ENCODE results near the gene RAB11A.

- TF ChIP-seq EZH2 (IDR thresholded peaks at IDR 0.05; ENCODE audit: borderline replicate concordance, insufficient read depth, low read depth, low read length, poor library complexity, severe bottlenecking), result no peak
- TF ChIP-seq, protein P1, sequence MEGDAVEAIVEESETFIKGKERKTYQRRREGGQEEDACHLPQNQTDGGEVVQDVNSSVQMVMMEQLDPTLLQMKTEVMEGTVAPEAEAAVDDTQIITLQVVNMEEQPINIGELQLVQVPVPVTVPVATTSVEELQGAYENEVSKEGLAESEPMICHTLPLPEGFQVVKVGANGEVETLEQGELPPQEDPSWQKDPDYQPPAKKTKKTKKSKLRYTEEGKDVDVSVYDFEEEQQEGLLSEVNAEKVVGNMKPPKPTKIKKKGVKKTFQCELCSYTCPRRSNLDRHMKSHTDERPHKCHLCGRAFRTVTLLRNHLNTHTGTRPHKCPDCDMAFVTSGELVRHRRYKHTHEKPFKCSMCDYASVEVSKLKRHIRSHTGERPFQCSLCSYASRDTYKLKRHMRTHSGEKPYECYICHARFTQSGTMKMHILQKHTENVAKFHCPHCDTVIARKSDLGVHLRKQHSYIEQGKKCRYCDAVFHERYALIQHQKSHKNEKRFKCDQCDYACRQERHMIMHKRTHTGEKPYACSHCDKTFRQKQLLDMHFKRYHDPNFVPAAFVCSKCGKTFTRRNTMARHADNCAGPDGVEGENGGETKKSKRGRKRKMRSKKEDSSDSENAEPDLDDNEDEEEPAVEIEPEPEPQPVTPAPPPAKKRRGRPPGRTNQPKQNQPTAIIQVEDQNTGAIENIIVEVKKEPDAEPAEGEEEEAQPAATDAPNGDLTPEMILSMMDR (IDR thresholded peaks at IDR 0.05), result no peak
Observed at GRCh38 chr15:65924004-65924403, 54.7 kb downstream of the RAB11A start.
